Raji (cell line): ENCODE results near the gene MYADM.

Experiments
- POLR2A ChIP-seq: IDR thresholded peaks from 2 replicates; pipeline ENCODE4 v1.6.1; 2011; ENCODE audit warnings: low read depth, low read length, control low read depth; ENCODE audit not compliant: insufficient read depth

MYADM gene

DNA sequence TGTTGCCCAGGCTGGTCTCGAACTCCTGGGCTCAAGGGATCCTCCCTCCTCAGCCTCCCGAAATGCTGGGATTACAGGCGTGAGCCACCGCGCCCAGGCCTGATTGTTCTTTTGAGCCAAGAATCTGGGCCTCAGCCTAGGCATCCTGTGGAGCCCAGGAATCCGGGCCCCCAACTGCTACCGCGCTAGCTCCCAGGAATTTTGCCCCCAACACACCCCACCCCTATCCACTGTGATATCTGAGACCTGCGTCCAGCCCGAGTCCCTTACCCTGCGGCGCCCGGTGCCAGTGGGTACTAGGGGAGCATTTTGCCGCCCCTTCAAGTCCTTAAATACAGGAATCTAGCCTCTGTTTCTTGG lies 838 bp upstream of the MYADM start:
- no peak for TF ChIP-seq POLR2A

GRCh38 chr19:53868091-53868891 lies 608 bp downstream of the MYADM start:
- no peak; the same call in 1 of the 2 replicates for TF ChIP-seq POLR2A

DNA sequence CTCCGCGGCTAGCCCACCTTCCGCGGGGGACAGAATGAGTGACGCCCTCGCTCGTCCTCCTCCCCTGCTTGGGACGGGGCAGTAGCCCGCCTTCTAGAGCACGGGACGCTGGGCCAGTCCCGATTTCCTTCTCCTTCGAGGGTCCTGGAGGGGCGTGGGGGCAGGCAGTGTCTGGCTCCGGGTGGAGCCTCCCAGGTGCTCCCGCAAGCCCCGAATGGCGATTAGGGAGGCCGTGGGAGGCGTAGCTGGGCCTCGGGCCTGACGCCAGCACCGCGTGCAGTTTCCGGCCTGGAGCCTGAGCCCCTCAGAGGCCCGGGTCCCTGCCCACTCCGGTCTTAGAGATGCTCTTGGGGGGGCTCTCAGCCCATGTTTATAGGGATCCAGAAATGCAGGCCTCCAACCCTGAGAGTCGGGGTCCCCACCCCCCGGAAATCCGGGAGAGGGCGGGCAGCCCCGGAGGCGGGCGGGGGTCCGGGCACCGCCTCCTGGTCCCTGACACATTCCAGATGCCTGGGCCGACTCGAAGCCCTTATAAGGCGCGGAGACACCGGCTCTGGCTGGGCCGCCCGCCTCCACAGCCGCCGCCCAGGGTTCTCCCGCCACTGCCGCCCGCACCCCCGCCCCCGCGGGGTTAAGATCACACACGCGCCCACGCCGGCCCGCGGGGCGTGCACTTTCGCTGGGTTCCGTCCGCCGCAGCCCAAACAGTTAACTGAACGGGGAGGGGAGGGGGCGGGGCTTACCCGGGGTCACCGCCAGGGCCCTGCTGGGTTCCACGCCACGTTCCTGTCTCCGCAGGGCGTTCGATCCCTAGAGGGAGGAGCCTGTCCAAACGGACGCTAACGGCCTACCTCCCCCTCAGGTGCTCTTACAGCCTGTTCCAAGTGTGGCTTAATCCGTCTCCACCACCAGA lies 1.5 kb downstream of the MYADM start:
- peak; percentile 41 for TF ChIP-seq POLR2A

DNA sequence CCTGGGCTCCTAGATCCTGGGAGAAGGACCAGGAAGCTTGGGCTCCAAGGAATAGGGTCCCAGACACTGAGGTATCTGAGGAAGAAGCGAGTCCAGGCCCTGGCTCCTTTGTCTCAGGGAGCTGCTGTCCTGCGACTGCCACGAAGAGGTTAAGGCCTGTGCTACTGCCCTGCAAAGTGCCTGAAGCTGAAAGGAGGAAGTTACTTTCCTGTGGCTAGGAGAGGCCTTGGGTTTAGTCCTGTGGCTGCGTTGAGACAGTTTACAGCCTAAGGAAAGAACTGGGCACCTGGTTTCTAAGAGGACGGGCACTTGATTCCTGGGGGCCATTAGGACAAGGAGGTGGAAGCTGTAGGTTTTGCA lies 2.8 kb downstream of the MYADM start:
- TF ChIP-seq POLR2A = no peak

- TF ChIP-seq POLR2A = no peak
Measured at GRCh38 chr19:53871454-53871853, 3.8 kb downstream of the MYADM start.

DNA sequence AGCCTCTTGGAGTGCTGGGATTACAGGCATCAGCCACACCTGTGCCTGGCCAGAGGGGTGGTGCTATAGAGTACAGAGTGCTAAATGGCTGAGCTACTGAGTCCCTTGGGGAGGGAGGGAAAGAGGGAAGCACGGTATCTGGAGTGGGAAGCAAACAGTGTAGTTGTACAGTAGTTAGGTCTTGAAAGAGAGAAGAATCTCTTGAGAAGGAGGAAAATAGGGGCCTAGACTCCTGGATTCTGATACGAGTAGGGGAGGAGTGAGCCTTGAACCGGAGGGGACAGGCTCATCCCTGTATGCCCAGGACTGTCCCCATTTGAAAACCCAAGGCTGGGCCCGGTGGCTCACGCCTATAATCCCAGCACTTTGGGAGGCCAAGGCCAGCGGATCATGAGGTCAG lies 5.1 kb downstream of the MYADM start:
- TF ChIP-seq POLR2A = no peak

DNA sequence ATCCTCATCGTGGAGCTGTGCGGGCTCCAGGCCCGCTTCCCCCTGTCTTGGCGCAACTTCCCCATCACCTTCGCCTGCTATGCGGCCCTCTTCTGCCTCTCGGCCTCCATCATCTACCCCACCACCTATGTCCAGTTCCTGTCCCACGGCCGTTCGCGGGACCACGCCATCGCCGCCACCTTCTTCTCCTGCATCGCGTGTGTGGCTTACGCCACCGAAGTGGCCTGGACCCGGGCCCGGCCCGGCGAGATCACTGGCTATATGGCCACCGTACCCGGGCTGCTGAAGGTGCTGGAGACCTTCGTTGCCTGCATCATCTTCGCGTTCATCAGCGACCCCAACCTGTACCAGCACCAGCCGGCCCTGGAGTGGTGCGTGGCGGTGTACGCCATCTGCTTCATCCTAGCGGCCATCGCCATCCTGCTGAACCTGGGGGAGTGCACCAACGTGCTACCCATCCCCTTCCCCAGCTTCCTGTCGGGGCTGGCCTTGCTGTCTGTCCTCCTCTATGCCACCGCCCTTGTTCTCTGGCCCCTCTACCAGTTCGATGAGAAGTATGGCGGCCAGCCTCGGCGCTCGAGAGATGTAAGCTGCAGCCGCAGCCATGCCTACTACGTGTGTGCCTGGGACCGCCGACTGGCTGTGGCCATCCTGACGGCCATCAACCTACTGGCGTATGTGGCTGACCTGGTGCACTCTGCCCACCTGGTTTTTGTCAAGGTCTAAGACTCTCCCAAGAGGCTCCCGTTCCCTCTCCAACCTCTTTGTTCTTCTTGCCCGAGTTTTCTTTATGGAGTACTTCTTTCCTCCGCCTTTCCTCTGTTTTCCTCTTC lies 6.3 kb downstream of the MYADM start:
- TF ChIP-seq POLR2A = no peak

- TF ChIP-seq POLR2A = no peak
Measured at GRCh38 chr19:53874606-53874990, 6.9 kb downstream of the MYADM start.

GRCh38 chr19:53875602-53876325 lies 8.1 kb downstream of the MYADM start:
- no peak for TF ChIP-seq POLR2A

GRCh38 chr19:53876651-53877224 lies 9.1 kb downstream of the MYADM start:
- TF ChIP-seq POLR2A = no peak

GRCh38 chr19:53877361-53877766 lies 9.7 kb downstream of the MYADM start:
- TF ChIP-seq POLR2A = no peak

- TF ChIP-seq POLR2A = no peak
Measured at GRCh38 chr19:53878776-53879139, 11.1 kb downstream of the MYADM start.

DNA sequence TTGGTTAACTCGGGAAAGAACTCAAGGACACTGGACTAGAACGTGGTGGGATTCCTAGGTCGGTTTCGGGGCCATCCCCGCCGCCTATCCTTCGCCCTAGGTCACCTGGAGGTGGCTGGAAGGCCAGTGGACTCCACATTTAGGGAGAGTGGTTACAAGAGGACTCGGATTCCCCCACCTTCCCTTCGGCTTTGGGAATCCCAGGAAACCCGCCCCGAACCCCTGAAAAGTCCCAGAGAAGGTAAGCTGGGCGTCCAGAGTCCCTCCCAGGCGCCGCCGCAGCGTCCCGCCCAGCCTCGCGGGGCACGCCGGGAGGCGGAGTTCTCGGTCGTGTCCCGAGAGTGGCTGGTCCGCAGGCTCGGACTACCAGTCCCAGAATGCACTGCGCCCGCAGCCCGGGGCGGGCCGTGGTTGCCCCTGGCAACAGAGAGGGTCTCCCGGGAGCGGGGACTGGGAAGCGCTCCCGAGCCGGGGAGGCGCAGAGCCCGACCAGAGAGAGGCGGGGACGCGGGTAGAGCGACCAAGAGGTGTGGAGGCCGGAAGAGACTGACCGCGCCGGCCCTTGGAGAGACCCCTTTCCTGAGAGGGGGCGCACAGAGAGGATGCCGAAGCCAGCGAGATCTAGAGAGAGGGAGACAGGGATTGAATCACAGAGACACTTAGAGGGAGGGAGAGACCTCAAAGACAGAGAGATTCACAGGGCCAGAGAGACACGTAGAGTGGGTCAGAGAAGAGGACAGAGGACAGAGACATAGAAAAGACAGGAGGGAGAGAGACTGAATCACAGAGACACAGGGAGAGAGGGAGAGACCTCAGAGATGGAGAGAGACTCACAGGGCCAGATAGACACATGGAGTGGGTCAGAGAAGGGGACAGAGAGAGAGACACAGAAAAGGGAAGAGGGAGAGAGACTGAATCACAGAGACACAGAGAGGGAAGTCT lies 11.7 kb downstream of the MYADM start:
- 0 out of 2 replicates have a peak, but pooled peaks have one; percentile 22 for TF ChIP-seq POLR2A

DNA sequence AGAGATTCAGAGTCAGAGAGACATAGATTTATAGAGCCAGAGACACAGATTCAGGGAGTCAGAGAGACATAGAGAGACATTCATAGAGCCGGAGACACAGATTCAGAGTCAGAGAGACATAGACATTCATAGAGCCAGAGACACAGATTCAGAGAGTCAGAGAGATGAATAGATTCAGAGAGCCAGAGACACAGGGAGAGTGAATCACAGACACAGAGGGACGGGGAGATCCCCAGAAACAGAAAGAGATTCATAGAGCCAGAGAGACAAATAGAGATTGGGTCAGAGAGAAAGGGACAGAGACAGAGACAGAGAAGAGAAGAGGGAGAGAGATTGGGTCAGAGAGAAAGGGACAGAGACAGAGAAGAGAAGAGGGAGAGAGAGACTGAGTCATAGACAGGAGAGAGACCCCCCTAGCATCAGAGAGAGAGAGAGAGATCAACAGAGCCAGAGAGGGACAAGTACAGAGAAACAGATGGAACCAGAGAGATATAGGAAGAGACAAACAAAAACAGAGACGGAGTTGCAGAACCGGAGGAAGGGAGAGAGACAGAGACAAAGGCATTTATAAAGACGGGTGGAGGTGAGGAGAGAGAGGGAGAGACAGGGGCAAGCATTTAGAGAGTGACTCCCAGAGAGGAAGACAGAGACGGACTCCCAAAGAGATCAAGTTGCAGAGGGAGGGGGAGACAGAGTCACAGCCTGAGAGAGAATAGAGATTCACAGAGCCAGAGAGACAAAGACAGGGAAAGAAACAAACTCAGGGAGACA lies 13.2 kb downstream of the MYADM start:
- TF ChIP-seq POLR2A = no peak
